Measurements from ENCODE around the gene HECW1.

HECW1 gene

GRCh38 chr7:43516581-43517342 is 404.3 kb downstream of the HECW1 start:
- DNase-seq, result no peak

GRCh38 chr7:43517464-43517863 is 405.0 kb downstream of the HECW1 start:
- no peak for DNase-seq

- no peak for DNase-seq
Observed at GRCh38 chr7:43520201-43520600, 407.8 kb downstream of the HECW1 start.

GRCh38 chr7:43522406-43523156 is 410.1 kb downstream of the HECW1 start:
- DNase-seq, result no peak

GRCh38 chr7:43528576-43529354 is 416.3 kb downstream of the HECW1 start:
- DNase-seq, result no peak

- DNase-seq, result no peak
Observed at GRCh38 chr7:43530553-43531410, 418.3 kb downstream of the HECW1 start.

- DNase-seq, result no peak
Observed at GRCh38 chr7:43531700-43532099, 419.3 kb downstream of the HECW1 start.

GRCh38 chr7:43533801-43534479 is 421.5 kb downstream of the HECW1 start:
- no peak for DNase-seq

GRCh38 chr7:43535031-43535451 is 422.6 kb downstream of the HECW1 start:
- no peak for DNase-seq

- no peak for DNase-seq
Observed at GRCh38 chr7:43535810-43536585, 423.6 kb downstream of the HECW1 start.

- DNase-seq, result no peak
Observed at GRCh38 chr7:43536773-43537172, 424.3 kb downstream of the HECW1 start.

GRCh38 chr7:43537765-43538403 is 425.4 kb downstream of the HECW1 start:
- no peak for DNase-seq

- no peak for DNase-seq
Observed at GRCh38 chr7:43538404-43538771, 425.9 kb downstream of the HECW1 start.

- no peak for DNase-seq
Observed at GRCh38 chr7:43540471-43540870, 428.0 kb downstream of the HECW1 start.

- DNase-seq, result no peak
Observed at GRCh38 chr7:43542716-43543115, 430.3 kb downstream of the HECW1 start.

GRCh38 chr7:43546231-43546630 is 433.8 kb downstream of the HECW1 start:
- DNase-seq, result no peak

- no peak for DNase-seq
Observed at GRCh38 chr7:43550427-43550826, 438.0 kb downstream of the HECW1 start.

- no peak for DNase-seq
Observed at GRCh38 chr7:43552122-43552521, 439.7 kb downstream of the HECW1 start.

- no peak for DNase-seq
Observed at GRCh38 chr7:43553999-43554398, 441.6 kb downstream of the HECW1 start.

GRCh38 chr7:43554423-43554822 is 442.0 kb downstream of the HECW1 start:
- no peak for DNase-seq
